ENCODE results near the gene NAV2.
"Not testable (repeated sequence)": the region's sequence is repeated elsewhere in the genome, so short reads cannot be mapped to it uniquely, and the experiment has no call there.

Gene NAV2

DNA sequence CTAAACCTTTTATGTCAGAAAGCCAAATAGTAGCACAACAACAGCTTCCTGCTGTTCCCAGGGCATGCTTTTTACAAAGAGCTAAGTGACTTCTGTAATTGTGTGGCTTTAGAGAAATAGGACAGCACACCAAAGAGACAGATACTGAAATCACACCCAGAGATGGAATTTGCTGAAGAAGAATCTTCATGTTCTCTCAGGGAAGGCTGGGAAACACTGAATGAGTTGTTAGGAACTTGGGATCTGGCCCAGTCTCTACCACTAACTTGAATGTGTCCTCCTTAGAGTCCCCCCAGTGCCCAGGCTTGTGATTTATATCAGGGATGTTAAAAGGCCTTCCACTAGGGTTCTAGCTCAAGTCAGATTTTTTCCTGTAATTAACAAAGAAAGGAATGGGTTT is 272.5 kb downstream of the NAV2 start:
- no peak for DNase-seq

DNA sequence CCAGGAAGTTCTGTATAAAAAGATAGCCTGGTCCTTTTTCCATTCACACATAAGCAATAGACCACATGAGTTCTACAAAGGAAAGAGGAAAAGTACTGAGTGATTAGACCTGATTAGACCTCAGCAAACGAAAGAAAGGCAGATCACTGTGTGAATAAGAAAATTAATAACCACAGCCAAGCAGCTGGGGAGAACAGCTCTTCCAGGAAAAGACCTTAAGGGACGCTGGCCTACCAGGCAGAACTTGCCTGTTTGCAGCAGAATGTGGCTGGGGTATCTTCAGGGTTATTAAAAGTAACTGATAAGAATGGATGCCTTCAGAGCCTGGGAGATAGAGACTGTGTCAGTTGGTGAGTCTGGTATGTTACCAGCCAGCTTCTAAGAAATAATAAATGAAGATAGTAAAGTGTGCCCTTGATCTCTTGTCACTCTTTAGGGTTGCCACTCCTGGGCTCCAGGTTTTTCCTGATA is 274.7 kb downstream of the NAV2 start:
- DNase-seq, result no peak

DNA sequence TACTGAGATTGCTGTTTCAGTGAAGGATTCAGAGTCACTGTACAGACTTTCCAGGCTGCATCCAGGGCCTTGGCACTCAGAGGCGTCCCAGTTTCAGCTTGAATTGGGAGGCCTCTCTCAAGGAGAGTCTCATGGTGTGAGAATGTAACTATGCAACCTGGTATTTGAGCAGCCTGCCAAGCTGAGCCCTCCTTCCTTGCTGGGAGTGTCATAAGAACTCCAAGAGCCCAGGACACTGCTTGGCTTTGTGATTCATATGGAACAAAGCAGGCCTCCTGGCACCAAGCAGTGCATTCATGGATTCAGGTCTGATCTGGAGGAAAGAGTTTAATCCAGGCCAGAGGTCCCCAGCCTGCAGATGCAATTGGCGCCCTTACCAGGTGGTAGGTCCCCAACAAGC is 276.0 kb downstream of the NAV2 start:
- DNase-seq, result no peak

DNA sequence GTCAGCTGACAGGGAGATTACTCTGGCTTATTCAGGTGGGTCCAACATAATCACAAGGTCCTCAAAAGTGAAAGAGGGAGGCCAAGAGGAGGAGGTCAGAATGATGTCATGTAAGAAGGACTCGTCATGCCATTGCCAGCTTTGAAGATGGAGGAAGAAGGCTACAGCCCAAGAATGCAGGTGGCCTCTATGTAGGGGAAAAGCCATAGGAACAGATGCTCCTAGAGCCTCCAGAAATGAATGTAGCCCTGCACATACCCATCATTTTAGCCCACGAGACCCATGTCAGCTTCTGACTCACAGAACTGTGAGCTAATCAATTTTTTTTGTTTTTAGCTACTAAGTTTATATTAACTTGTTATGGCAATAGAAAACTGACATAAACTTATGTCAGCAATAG is 276.6 kb downstream of the NAV2 start:
- no peak for DNase-seq

DNA sequence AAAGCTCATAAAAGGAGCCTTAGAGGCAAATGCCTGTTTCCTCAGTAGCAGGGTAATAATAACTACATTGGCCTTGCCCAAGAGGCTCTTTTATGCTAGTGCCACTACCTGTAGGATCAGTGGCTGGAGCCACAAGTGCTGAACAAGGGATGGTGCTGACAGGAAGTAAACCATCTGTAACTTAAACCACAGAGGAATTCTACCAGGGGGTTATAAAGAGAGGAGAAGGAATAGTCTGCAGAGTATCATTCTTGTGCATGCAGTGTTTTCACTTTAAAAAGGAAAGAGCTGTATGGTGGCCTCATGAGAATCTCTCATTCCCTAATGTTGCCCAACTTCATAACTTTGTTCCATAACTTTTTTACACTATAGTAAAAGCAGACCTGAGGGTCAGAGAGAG is 279.5 kb downstream of the NAV2 start:
- no peak for DNase-seq

DNA sequence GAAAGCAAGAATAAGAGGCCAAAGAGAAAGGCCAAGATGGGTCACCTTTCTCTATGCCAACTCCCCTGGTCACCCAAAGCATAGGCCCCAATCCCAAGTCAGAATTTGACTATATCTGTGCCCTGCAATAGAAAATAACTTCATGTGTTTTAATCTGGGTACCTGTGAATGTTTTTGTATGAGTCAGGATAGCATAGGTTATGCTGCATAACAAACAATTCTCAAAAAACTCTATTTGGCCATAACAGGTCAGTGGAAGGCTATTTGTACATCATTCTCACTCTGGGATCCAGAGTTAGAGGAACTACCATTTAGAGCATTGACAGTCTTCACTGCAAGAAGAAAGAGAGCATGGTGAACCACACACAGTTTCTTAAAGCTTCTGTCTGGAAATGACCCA is 280.4 kb downstream of the NAV2 start:
- DNase-seq, result no peak

DNA sequence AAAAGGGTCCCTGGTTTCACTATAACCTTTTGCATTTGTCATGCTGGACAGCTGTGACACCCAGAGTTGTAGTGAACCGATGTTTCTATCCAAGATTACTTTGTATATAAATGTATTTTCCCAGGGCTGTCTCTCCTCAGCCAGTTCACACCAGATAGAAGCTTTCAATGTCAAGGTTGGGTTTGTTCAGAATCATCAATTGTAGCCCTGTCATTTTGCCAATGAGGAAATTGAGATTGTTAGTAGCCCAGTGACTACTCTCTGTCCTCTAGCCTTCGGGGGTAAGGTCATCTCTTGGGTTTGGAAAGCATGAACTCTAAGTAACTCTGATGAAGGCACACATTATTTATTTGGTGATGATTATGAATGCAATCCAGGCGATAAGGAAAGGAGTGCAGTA is 282.0 kb downstream of the NAV2 start:
- no peak for DNase-seq

DNA sequence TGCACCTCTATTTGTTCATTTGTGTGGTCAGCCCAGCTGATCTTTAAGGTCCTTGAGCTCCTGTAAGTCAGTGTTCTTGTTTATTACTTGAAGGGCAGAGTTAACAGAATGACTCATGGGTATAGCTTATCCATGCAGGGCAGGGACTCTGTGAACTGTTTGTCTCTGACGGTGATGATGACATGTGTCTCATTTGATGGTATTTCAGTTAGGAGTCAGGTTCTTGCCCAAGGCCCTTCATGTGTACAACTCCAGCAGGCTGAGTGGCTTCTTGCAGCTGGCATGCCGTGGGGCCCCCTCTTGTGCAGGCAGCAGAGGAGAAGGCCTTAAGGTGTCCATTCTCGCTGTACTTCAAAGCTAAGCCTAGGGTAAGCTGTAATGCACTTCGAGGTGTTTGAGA is 282.5 kb downstream of the NAV2 start:
- no peak for DNase-seq

DNA sequence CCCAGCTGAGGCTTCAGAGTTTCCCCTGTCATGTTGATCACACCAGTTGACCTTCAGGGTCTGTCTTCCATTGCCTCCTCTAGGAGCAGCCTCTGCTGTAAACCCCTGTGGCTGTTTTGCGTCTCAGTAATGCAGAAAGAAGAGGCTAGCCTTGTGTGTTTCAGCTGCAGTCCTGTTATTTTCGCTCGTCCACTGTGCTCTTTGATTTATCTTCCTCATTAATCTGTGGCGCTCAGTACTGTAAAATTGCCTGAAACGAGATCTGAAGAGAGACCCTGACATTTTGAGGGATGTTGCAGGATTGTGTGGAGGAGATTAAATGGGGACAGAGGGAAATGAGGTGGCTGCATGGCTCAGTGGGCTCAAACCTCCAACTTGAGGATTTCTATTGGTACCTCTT is 283.9 kb downstream of the NAV2 start:
- no peak for DNase-seq

DNA sequence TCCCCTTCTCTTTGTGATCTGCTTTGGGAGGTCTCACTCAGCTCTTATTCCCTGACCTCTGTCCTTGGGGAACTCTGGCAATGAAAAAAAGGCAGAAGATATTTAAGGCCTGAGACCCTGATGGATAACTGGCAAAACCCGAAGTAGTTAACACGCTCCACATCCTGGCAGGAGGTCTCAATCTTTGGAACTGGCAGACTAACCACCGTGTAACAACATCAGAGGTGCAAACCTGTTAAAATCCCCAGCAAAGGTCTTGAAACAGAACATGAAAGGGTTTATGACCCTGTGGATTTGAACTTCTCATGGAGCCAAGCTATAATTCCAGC is 287.3 kb downstream of the NAV2 start:
- DNase-seq, result no peak

DNA sequence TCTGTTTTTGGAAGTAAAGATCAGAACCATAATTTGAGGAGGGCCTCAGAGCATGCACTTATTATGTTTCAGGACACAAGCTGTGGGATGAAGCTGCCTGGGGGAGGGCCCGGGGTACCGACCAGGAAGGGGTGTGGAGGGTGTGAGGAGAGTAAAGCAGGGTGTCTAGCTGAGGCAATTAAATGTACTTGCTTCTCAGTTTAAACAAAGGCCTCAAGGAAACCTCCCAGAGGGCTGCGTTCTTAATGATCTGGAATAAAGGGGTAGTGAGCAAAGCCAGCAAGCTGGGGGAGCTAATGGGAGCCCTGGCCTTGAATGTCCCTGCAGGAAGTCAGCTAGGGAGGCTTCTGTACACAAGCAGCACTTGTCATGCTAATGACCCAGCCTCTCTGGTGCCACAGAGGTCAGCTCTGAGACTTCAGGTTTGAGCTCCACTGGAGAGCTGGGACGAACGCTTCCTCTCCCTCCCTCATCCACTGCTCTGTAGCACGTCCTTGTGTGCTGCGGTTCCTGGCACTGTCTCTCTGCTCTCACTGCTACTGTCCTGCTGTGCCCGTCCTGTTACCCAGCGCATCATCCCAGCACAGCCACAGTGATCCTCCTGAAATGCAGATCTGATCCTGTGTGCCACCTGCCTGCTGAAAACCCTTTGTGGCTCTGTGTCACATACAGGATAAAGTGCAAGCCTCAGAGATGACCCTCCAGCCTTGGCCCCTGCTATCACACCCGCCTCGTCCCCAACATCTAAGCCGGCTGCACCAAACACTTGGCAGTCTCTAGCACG is 287.9 kb downstream of the NAV2 start:
- no peak for DNase-seq

DNA sequence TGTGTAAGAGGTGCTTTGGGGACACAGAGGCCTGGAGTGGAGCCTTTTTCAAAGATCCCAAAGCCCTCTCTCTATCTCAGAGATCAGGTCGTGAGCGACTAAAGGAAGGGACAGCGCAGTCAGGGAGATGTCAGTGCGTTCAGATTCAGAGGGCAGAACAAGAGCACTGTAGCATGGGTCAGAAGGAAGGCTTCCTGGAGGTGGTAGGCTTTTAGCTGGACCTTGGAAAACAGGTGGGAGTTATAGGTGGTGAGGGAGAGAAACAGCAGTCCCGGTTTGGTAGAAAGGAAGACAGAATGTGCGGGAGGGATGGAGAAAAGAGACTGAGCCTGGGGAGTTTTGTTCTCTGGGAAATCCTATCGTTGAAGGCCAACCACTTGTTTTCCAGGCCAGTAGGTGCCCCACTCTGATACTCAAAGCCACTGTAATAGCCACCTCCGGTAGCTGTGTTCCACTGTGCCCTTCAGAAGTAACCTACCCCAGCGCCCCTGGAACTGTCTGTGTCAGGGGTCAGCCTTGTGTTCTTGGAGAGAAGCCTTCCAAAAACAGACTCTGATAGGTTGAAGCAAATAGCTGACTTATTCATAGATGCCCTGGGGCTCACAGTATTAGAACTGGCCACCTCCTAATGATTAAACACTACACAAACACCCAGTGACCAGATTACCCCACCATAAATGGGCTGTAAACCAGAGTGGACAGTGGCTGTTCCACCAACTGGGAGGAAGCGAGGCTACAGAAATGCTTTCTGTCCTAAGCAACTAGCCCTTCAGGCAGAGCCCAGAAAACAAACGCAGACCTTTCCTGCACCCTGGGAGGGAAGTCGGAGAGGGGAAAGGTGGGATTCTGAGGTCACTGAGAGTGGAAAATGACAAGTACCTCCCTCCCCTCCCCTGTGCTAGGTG is 289.9 kb downstream of the NAV2 start:
- DNase-seq, result no peak

DNA sequence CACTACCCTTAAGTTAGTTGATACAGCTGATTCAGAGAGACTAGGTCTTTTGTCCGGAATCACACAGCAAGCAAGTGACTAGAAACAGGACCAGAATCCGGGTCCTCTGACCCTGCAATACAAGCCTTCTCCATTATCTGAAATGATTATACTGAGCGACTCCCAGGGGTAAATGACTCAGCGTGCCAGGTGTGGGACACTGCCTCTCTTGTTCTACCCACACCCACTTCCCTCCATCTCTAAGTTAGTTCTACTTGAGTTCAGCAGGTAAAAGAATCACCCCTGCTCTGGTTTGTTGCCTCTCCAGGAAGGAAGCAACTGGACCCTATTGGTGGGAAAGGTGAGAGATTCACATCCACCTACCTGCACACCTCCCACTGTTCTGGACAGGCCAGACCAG is 290.7 kb downstream of the NAV2 start:
- no peak for DNase-seq

DNA sequence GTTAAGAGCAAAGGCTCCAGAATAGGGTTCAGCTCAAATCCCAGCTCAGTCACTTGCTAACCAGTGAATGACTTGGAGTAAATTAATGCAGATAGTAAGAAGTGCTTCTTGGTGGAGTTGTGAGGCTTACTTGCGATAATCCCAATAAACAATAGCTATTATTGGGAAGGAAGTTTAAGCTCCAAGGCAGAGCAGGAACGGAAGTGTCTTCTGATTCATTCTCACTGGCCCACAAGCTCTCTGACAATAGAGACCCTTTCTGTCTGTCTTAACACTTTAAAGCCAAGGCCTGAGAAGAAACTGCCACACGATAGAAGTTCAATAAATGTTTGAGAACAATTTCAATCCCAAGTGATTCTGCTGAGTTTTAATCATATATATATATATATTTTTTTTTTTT is 292.2 kb downstream of the NAV2 start:
- DNase-seq, result no peak

DNA sequence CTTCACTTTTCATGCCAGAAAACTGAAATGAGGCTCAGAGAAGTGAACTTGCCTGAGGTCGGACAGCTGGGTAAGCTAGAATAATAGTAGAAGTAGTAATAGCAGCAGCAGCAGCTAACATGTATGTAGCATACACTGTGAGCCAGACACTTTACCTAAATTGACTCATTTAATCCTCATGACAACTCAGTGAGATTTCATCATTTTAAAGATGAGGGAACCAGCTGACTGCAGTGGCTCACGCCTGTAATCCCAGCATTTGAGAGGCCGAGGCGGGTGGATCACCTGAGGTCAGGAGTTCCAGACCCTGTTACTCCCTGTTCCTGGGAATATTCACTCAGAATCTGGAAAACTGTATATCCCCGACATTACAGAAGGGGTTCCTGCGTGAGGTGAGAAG is 293.1 kb downstream of the NAV2 start:
- no peak for DNase-seq

DNA sequence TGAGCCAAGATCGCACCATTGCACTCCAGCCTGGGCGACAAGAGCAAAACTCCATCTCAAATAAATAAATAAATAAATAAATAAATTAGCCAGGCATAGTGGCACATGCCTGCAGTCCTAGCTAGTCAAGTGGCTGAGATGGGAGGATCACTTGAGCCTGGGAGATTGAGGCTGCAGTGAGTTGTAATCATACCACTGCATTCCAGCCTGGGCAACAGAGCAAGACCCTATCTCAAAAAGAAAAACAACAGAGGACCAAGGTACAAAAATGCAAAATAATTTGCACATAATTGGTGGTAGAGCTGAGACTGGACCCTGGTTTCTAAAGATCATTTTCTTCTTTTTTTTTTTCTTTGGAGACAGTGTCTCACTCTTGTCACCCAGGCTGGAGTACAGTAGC is 294.0 kb downstream of the NAV2 start:
- DNase-seq, result not testable (repeated sequence)

DNA sequence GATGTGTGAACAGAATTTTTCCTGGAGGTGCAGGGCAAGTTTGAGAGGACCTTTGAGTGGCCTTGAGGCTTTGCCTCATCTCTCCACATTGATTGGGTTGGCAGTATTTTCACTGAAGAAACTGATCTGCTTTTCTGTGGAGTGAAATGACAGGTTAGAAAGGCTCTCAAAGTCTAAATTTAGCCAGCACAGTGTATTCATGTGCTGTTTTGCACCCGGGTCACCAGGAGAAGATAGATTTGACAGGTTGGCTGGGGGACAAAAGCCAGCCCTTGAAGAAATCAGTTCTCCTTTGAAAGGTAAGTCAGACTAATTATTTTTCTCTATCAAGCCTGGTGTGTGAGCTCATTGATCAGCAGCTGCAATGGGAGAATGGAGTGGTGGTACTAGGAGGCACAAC is 294.7 kb downstream of the NAV2 start:
- no peak for DNase-seq

DNA sequence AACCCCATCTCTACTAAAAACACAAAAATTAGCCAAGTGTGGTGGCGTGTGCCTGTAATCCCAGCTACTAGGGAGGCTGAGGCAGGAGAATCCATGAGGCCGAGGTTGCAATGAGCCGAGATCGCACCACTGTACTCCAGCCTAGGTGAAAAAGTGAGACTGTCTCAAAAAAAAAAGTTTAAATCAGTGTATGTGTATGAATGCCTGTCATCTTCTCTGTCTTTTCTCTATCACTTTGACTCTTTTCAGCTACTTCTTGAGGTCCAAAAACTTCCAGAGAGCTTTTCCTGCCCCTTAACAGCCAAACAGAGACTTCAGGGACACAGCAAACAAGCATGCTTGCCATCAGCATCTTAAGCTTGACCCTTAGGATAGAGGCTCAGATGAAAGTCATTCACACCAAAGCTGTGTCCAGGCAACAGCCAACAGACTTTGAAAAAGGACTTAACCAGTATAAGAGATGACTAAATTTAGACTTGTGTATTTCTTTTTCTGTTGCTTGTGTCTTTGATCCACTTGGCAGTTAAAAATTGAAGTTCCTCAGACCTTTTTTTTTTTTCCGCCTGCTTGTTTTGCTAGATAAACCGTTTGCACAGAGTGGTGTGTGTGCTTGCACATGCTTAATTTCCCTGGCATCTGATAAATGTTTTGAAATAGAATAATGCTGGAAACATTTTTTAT is 295.7 kb downstream of the NAV2 start:
- DNase-seq, result no peak

DNA sequence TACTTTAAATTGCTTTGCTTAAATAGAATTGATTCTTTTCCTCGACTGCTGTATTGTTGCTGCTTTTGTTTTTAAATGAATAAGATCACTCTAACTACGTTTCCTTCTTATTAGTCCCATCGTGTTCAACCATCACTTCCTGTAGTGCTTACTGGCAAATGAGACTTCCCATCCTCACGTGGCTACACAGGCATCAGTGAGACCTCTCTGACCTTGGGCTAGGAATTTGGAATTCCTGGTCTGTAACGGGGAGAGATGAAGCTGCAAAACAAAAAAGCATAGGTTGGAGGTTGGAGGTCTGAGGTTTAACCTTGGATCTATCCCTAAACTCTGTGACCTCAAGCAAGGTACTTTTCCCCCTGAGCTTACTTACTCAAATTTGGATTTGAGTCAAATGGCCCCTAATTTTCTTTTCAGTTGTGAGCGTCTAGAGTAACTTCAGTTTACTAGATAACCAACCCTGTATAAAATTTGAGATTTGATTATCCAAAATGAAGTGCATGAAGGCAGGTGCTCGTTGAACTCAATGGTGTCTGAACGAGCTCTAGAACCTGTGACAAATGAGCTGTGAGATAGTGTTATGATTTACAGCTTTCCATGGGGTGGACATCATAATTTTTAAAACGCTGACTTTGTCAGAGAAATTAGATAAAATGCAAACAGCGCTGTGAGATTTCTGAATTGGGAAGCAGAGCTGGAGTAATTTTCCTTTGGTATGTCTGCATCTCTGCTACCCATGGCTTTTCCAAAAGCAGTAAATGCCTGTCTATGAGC is 296.4 kb downstream of the NAV2 start:
- no peak for DNase-seq

DNA sequence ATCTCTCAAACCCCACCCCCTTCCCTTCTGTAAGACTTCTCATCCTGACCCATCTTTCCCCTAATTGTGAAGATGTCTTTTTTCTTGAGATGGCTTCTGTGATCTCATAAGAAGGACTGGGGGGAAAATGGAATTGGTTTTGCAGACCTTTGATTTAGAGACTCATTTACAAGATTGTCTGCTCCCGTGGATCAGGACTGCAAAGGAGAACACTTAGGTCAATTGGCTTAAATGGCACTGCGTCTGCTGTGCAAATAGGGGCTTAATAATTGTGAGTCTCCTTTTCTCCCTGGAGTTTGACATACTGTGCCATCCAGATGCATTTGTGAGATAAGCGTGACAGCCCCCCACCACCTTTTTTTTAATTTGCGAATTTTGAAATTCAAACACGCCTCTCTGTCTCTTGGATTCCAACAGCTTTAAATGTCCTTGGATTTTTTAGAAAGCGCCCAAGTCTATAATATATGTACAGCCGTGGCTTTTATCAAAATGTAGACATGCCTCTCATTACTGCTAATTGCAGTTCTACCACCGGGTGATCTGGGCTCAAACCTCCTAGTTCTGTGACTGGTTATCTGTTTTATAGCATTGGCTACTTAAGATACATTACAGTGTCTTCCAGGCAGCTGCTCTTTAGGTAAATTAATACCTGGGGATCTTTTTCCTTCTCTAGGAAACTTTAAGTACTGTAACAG is 297.7 kb downstream of the NAV2 start:
- DNase-seq, result no peak

DNA sequence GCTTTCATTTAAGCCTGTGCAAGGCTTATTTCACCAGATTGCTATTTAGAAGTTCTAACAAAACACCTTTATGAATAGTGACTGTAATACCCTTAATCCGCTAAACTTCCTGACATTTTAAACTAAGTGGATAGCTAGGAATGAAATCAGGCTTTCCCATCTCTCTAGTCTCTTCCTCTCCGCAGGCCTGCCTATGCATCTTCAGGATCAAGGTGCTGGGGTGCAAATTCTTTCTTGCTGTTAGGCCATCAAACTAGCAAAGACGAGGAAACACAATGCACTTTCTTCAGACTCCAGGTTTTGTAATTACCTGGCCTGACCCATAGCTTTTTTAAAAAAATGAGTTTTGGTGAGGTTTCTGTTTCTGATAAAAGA is 298.2 kb downstream of the NAV2 start:
- DNase-seq, result no peak

DNA sequence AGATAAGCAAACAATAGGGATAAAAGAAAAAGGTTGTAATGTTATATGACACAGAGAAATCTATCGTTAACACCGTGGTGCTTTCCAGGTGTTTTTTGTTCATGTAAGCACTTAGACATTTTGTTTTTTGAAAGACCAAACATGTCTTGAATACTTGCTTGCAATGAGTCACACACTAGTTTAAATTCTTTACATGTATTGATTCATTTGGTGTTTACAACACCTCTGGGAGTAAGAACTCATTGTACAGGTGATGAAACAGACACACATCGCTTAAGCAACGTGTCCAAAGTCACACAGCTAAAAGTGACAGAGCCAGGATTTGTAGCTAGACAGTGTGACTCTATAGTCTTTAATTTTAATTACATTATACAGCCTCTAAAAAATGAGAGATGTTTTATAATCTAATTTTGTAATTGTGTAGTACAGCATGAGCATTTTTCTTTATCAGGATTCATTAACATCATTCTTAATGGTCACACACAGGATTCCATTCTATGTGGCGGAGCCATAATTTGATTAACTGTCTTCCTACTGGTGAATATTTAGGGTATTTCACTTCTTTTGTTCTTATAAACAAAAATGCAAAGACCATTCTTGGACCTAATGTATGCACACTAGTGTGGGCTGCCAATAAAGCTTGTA is 298.8 kb downstream of the NAV2 start:
- DNase-seq, result no peak
